BE2C (cell line): Measurements from ENCODE around the gene PHRF1.

Experiments used
- DNase-seq: peaks from one replicate; pipeline ENCODE4 v3.0.0-alpha.2; 2020
- H3K27me3 ChIP-seq: fragments of 250-450 bp; sonication (Bioruptor Pico); 2 replicates; pipeline ENCODE4 v1.5.1; 2020; ENCODE audit warnings: mild to moderate bottlenecking
- H3K36me3 ChIP-seq: fragments of 250-450 bp; sonication (Bioruptor Pico); 2 replicates; pipeline ENCODE4 v1.5.1; 2020; ENCODE audit warnings: mild to moderate bottlenecking
- H3K4me1 ChIP-seq: fragments of 250-450 bp; sonication (Bioruptor Pico); 2 replicates; pipeline ENCODE4 v1.5.1; 2020
- H3K4me3 ChIP-seq: 2 replicates; pipeline ENCODE4 v1.5.1; 2011; ENCODE audit warnings: low read depth, low read length
- H3K9me3 ChIP-seq: fragments of 250-450 bp; sonication (Bioruptor Pico); 2 replicates; pipeline ENCODE4 v1.5.1; 2020
- CTCF ChIP-seq: IDR thresholded peaks from 2 replicates; pipeline ENCODE4 v1.5.1; 2012; ENCODE audit warnings: mild to moderate bottlenecking, low read depth, low read length

Gene PHRF1

GRCh38 chr11:637593-638521, 61.6 kb downstream of the PHRF1 start:
- H3K4me3 ChIP-seq, result no peak overlapping the region

GRCh38 chr11:638631-639331, 62.5 kb downstream of the PHRF1 start:
- Histone ChIP-seq H3K9me3 (no peaks in the 10 kb centered on the region), H3K4me3 (no peak overlapping the region), H3K4me1 (no peaks in the 10 kb centered on the region), H3K27me3 (peaks cover 5% of the 10 kb centered on the region; the same call in 1 of the 2 replicates), H3K36me3 (no peaks in the 10 kb centered on the region)
- TF ChIP-seq CTCF, result no peak
- no peak for DNase-seq

More at GRCh38 chr11:637593-638521, 61.6 kb downstream of the PHRF1 start:
- no peaks in the 10 kb centered on the region for H3K9me3 ChIP-seq
- peaks cover 5% of the 10 kb centered on the region; the same call in 1 of the 2 replicates for H3K27me3 ChIP-seq
- DNase-seq, result no peak
- H3K36me3 ChIP-seq, result no peaks in the 10 kb centered on the region
- H3K4me1 ChIP-seq, result no peaks in the 10 kb centered on the region
- no peak for TF ChIP-seq CTCF

GRCh38 chr11:639332-639955, 63.2 kb downstream of the PHRF1 start:
- no peak for TF ChIP-seq CTCF
- DNase-seq, result no peak
- Histone ChIP-seq H3K9me3 (no peaks in the 10 kb centered on the region), H3K36me3 (no peaks in the 10 kb centered on the region), H3K4me3 (no peak overlapping the region), H3K4me1 (no peaks in the 10 kb centered on the region), H3K27me3 (peaks cover 5% of the 10 kb centered on the region; the same call in 1 of the 2 replicates)

GRCh38 chr11:640021-640706, 63.9 kb downstream of the PHRF1 start:
- no peaks in the 10 kb centered on the region for H3K36me3 ChIP-seq
- no peaks in the 10 kb centered on the region for H3K9me3 ChIP-seq
- H3K27me3 ChIP-seq, result peaks cover 5% of the 10 kb centered on the region; the same call in 1 of the 2 replicates
- no peak overlapping the region for H3K4me3 ChIP-seq
- no peak for DNase-seq
- H3K4me1 ChIP-seq, result no peaks in the 10 kb centered on the region
- TF ChIP-seq CTCF, result no peak

- Histone ChIP-seq H3K4me3 (no peak overlapping the region), H3K27me3 (peaks cover 5% of the 10 kb centered on the region; the same call in 1 of the 2 replicates), H3K9me3 (no peaks in the 10 kb centered on the region), H3K4me1 (no peaks in the 10 kb centered on the region), H3K36me3 (no peaks in the 10 kb centered on the region)
- no peak for TF ChIP-seq CTCF
- DNase-seq, result no peak
Observed at GRCh38 chr11:641806-642370, 65.6 kb downstream of the PHRF1 start.
